OCI-LY1 (cell line): ENCODE results near the gene ZNF23.

ENCODE experiments used
- EZH2 ChIP-seq: fragments of 200-600 bp; sonication (generic), shearing (Covaris generic); IDR thresholded peaks from 2 replicates; pipeline ENCODE4 v1.8.0; 2017; ENCODE audit warnings: borderline replicate concordance, mixed run types, mild to moderate bottlenecking, antibody characterized with exemption, low read length, moderate library complexity, mixed read lengths
- TF ChIP-seq, protein P1 (sequence below): fragments of 200-600 bp; sonication (generic), shearing (Covaris generic); IDR thresholded peaks from 2 replicates; pipeline ENCODE4 v1.5.1; 2017; ENCODE audit warnings: mild to moderate bottlenecking, antibody characterized with exemption, low read length, moderate library complexity, mixed read lengths

DNA sequence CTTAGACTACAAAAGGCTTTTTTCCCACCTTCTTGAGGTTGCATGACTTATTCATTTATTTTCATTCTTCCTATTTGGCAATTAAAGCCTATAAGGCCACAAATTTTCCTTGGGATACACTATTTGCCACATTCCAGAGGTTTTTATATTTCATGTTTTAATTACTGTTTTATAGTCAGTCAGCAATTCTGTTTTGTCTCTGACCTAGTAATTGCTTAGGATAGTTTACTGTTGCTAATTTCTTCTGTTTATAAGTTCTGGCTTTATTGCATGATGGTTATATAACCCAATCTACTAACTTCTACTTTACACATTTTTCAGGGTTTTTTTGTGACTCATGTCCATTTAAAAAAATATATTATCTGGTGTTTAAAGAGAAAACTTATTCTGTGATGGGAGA, 2.5 kb downstream of the ZNF23 start:
- TF ChIP-seq, protein P1, sequence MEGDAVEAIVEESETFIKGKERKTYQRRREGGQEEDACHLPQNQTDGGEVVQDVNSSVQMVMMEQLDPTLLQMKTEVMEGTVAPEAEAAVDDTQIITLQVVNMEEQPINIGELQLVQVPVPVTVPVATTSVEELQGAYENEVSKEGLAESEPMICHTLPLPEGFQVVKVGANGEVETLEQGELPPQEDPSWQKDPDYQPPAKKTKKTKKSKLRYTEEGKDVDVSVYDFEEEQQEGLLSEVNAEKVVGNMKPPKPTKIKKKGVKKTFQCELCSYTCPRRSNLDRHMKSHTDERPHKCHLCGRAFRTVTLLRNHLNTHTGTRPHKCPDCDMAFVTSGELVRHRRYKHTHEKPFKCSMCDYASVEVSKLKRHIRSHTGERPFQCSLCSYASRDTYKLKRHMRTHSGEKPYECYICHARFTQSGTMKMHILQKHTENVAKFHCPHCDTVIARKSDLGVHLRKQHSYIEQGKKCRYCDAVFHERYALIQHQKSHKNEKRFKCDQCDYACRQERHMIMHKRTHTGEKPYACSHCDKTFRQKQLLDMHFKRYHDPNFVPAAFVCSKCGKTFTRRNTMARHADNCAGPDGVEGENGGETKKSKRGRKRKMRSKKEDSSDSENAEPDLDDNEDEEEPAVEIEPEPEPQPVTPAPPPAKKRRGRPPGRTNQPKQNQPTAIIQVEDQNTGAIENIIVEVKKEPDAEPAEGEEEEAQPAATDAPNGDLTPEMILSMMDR, result no peak
- TF ChIP-seq EZH2, result no peak
